ENCODE data around the gene CARMIL3.

The CARMIL3 gene

GRCh38 chr14:24092505-24093206 lies 40.8 kb downstream of the CARMIL3 start:
- no peak for DNase-seq (ENCODE audit: extremely low read depth, insufficient read length)
- peaks cover 4% of the 10 kb centered on the region for H3K36me3 ChIP-seq (ENCODE audit: control insufficient read depth, insufficient read depth, low read length)
- TF ChIP-seq CTCF (IDR thresholded peaks at IDR 0.05; ENCODE audit: insufficient read depth, low read length, poor library complexity, severe bottlenecking): no peak
- no peak overlapping the region for H3K4me3 ChIP-seq (replicated peaks; ENCODE audit: low read depth, low read length)
- no peaks in the 10 kb centered on the region for H3K27me3 ChIP-seq (replicated peaks; ENCODE audit: control insufficient read depth, insufficient read depth, low read length)

GRCh38 chr14:24093207-24093900 lies 41.5 kb downstream of the CARMIL3 start:
- Histone ChIP-seq H3K4me3 (replicated peaks; ENCODE audit: low read depth, low read length) (peak overlapping the region; percentile 72), H3K36me3 (ENCODE audit: control insufficient read depth, insufficient read depth, low read length) (peaks cover 9% of the 10 kb centered on the region), H3K27me3 (replicated peaks; ENCODE audit: control insufficient read depth, insufficient read depth, low read length) (no peaks in the 10 kb centered on the region)
- TF ChIP-seq CTCF (IDR thresholded peaks at IDR 0.05; ENCODE audit: insufficient read depth, low read length, poor library complexity, severe bottlenecking): no peak
- DNase-seq (ENCODE audit: extremely low read depth, insufficient read length): no peak

- H3K27me3 ChIP-seq (replicated peaks; ENCODE audit: control insufficient read depth, insufficient read depth, low read length): no peaks in the 10 kb centered on the region
- peaks cover 16% of the 10 kb centered on the region for H3K36me3 ChIP-seq (ENCODE audit: control insufficient read depth, insufficient read depth, low read length)
- TF ChIP-seq CTCF (IDR thresholded peaks at IDR 0.05; ENCODE audit: insufficient read depth, low read length, poor library complexity, severe bottlenecking): no peak
- peak; percentile 89 for DNase-seq (ENCODE audit: extremely low read depth, insufficient read length)
- peak within 1 kb of the TSS; percentile 72 for H3K4me3 ChIP-seq (replicated peaks; ENCODE audit: low read depth, low read length)
Measured at GRCh38 chr14:24093901-24094840, 42.4 kb downstream of the CARMIL3 start, which contains the start of gene PCK2. TSS of gene PCK2 (plus strand) at chr14:24094311. CDS start at chr14:24094406, 95 bp downstream.

GRCh38 chr14:24094841-24095270 lies 43.0 kb downstream of the CARMIL3 start:
- Histone ChIP-seq H3K36me3 (ENCODE audit: control insufficient read depth, insufficient read depth, low read length) (peaks cover 22% of the 10 kb centered on the region), H3K27me3 (replicated peaks; ENCODE audit: control insufficient read depth, insufficient read depth, low read length) (no peaks in the 10 kb centered on the region), H3K4me3 (replicated peaks; ENCODE audit: low read depth, low read length) (peak overlapping the region; percentile 72)
- no peak for DNase-seq (ENCODE audit: extremely low read depth, insufficient read length)
- no peak for TF ChIP-seq CTCF (IDR thresholded peaks at IDR 0.05; ENCODE audit: insufficient read depth, low read length, poor library complexity, severe bottlenecking)

GRCh38 chr14:24095271-24096068 lies 43.7 kb downstream of the CARMIL3 start:
- TF ChIP-seq CTCF (IDR thresholded peaks at IDR 0.05; ENCODE audit: insufficient read depth, low read length, poor library complexity, severe bottlenecking): no peak

More at GRCh38 chr14:24095271-24096068, 43.7 kb downstream of the CARMIL3 start:
- H3K27me3 ChIP-seq (replicated peaks; ENCODE audit: control insufficient read depth, insufficient read depth, low read length): no peaks in the 10 kb centered on the region
- peak overlapping the region; percentile 72 for H3K4me3 ChIP-seq (replicated peaks; ENCODE audit: low read depth, low read length)
- peaks cover 27% of the 10 kb centered on the region for H3K36me3 ChIP-seq (ENCODE audit: control insufficient read depth, insufficient read depth, low read length)
- peak; percentile 84 for DNase-seq (ENCODE audit: extremely low read depth, insufficient read length)

All from GM06990 (cell line).